Thyroid gland (tissue), 4 donors: ENCODE data around the gene CTNS. TPM values are rescaled to one million over a fixed set of nuclear protein-coding genes. Genes with fewer than 3 reads are reported as not detected.
A peak's percentile ranks its signal among the peaks of the same experiment; 100 is the strongest.

Experiments
- DNase-seq, 2 donors: peaks; one replicate each; pipeline ENCODE4 v3.0.0-alpha.2; 2019
- H3K27ac ChIP-seq, 3 donors: fragments of 200-600 bp; sonication (generic); 1 replicate in 2 of 3; 2 replicates in 1 of 3; pipeline ENCODE4 v1.5.1; 2016 to 2019; ENCODE audit warnings: mild to moderate bottlenecking in 1 of 3, moderate library complexity in 1 of 3
- H3K27me3 ChIP-seq: fragments of 200-600 bp; sonication (generic); one replicate; pipeline ENCODE4 v1.5.1; 2019
- H3K36me3 ChIP-seq, 2 donors: fragments of 200-600 bp; sonication (generic); one replicate each; pipeline ENCODE4 v1.5.1; 2016 to 2019
- H3K4me1 ChIP-seq, 2 donors: fragments of 200-600 bp; sonication (generic); one replicate each; pipeline ENCODE4 v1.5.1; 2017 to 2019
- H3K4me3 ChIP-seq, 3 donors: fragments of 200-600 bp; sonication (generic); replicated peaks in 1 of 3; 1 replicate in 2 of 3; 2 replicates in 1 of 3; pipeline ENCODE4 v1.5.1; 2016; ENCODE audit warnings: mild to moderate bottlenecking in 1 of 3
- H3K9me3 ChIP-seq: fragments of 200-600 bp; sonication (generic); one replicate; pipeline ENCODE4 v1.5.1; 2017
- CTCF ChIP-seq, 6 experiments: fragments of 200-600 bp in 3 of 6; fragments of 450-650 bp in 3 of 6; sonication (generic) in 3 of 6; IDR thresholded peaks; one replicate each; pipeline ENCODE4 v1.5.1; 2016 to 2019; ENCODE audit warnings: antibody characterized with exemption in 6 of 6, mild to moderate bottlenecking in 2 of 6, inconsistent platforms in 1 of 6, moderate library complexity in 1 of 6
- POLR2A ChIP-seq, 2 donors: fragments of 450-650 bp; IDR thresholded peaks; one replicate each; pipeline ENCODE4 v1.6.1; 2017; ENCODE audit warnings: antibody characterized with exemption in 2 of 2, mild to moderate bottlenecking in 2 of 2, moderate library complexity in 1 of 2
- WGBS, 2 donors: methylation state at CpG; one replicate each; pipeline ENCODE4 v1.1.5; 2017; 5-methylcytosine and 5-hydroxymethylcytosine counted together
- intact Hi-C: fragments of 100-400 bp; cut with DNase I; formaldehyde crosslinking; loops from one replicate; pipeline ENCODE4 v1.15.1; 2023
- total RNA-seq, 4 donors: library from RNA; depleted of rRNA; stranded (reverse); fragments of >200 nt; gene quantifications; one replicate each; pipeline ENCODE4 v1.2.3, GENCODE V29; 2016

CTNS gene
- 10 to 100 TPM; 21.4 to 36.6 (median 28.6) TPM for total RNA-seq

DNA sequence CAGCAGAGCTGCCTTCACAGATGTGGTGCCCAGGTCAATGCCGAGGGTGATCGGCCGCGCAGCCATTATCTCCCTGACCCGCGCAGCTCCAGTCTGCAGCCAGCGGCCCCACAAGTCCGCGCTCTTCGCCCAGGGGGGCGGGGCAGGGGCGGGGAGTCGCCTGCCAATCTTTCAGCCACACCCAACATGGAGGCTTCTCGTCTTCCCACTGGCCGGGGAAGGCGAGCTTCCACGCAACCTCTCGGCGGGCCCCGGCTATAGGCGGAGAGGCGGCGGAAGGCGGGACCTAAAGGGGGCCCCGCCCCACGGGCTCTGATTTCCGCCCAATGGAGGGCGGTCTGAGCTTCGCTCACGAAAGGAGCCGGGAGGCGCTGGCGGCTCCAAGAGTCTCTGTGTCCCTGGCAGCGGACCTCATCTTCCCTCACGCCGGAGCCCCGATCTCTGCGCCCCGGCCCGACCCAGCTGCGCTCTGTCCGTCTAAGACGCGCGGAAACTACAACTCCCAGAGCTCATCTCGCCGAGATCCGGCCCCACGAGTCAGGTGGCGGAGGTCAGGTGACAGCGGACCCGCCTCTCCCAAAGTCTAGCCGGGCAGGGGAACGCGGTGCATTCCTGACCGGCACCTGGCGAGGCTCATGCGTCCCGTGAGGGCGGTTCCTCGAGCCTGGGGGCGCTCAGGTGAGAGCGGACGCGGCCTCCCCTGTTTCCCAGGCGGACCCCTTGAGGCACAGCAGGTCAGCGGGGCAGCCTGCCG, at the start of gene CTNS, which contains the start of gene SHPK:
Gene CTNS (plus strand): TSS at position 607 of the 754 bp plus-strand sequence. CDS start 3,447 bp downstream, outside the sequence.
Gene SHPK (minus strand): TSS at position 97 of the 754 bp plus-strand sequence. CDS start 31 bp downstream, at position 66.
- Histone ChIP-seq H3K4me1 (peaks cover 7 to 8% of the 10 kb centered on the region in 2 donors), H3K4me3 (peak within 1 kb of the TSS; percentile 60 to 99 (median 95)), H3K36me3 (no peaks in the 10 kb centered on the region), H3K9me3 (no peaks in the 10 kb centered on the region), H3K27me3 (no peaks in the 10 kb centered on the region), H3K27ac (peak within 1 kb of the TSS; percentile 93 to 99 (median 98))
- intact Hi-C loops: no loop called here
- 1% methylated on average over 23 of the region's 68 CpGs; no CpG with 5 or more reads in 1 of the 2 donors for WGBS, 2 donors
- peak; percentile 97 for DNase-seq
- TF ChIP-seq POLR2A (IDR thresholded peaks at IDR 0.05) (peak in 1 of 2 donors; percentile 75), CTCF (IDR thresholded peaks at IDR 0.05) (no peak)

- no peaks in the 10 kb centered on the region for H3K9me3 ChIP-seq
- H3K4me1 ChIP-seq: no peaks in the 10 kb centered on the region
- no peaks in the 10 kb centered on the region for H3K27me3 ChIP-seq
- no peak overlapping the region for H3K27ac ChIP-seq
- DNase-seq: no peak
- 96 to 97% methylated on average over 16 to 22 of the region's 22 CpGs for WGBS, 2 donors
- H3K4me3 ChIP-seq: no peak overlapping the region
- no peak for TF ChIP-seq POLR2A (IDR thresholded peaks at IDR 0.05)
- no peak for TF ChIP-seq CTCF (IDR thresholded peaks at IDR 0.05)
- H3K36me3 ChIP-seq: peaks cover 12 to 17% of the 10 kb centered on the region in 2 donors
- intact Hi-C loops: no loop called here
Observed at GRCh38 chr17:3589784-3590183, 46.8 kb upstream of the CTNS start.

DNA sequence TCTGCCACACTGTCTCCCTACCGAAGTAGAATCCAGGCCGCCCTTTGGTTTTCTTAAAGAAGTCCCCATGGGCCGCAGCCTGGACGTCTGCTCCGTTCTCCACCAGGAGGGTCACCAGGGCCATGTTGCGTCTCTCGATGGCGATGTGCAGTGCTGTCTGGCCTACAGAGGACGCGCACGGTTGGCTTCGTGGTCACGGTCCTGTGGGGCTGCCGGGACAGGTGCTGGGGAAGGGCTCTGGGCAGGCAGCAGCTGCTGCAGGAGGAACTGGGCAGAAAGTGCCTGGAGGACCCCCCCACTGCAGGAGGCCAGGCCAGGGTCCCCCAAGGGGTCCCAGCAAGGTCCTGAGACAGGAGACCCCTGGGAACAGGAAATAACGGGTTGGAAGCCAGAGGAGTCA, 46.3 kb upstream of the CTNS start:
- TF ChIP-seq POLR2A (IDR thresholded peaks at IDR 0.05) (no peak), CTCF (IDR thresholded peaks at IDR 0.05) (no peak)
- DNase-seq: no peak
- Histone ChIP-seq H3K4me1 (no peaks in the 10 kb centered on the region), H3K9me3 (no peaks in the 10 kb centered on the region), H3K27me3 (no peaks in the 10 kb centered on the region), H3K4me3 (no peak overlapping the region), H3K27ac (no peak overlapping the region), H3K36me3 (peaks cover 12 to 17% of the 10 kb centered on the region in 2 donors)
- 88 to 92% methylated on average over 4 to 15 of the region's 15 CpGs for WGBS, 2 donors
- intact Hi-C loops: no loop called here

DNA sequence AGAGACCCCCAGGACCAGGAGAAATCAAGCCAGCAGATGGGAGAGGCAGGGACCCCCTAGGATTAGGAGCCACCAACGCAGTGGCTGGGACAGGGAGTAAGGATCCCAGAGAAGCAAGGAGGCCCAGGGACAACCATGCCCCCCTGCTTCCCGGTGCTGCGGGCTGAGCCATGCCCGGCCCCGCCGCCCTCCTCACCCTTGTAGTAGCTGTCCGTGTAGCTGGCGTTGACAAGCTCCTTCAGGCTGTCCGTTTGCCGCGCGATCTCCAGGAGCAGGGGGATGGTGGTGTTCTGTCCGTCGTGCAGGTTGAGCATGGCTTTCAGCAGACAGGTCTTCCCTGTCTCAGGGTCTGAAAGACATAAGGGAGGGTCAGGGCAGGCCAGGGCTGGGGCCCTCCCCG, 45.8 kb upstream of the CTNS start:
- Histone ChIP-seq H3K36me3 (peaks cover 9 to 17% of the 10 kb centered on the region in 2 donors), H3K4me3 (no peak overlapping the region), H3K4me1 (no peaks in the 10 kb centered on the region), H3K27ac (no peak overlapping the region), H3K9me3 (no peaks in the 10 kb centered on the region), H3K27me3 (no peaks in the 10 kb centered on the region)
- TF ChIP-seq POLR2A (IDR thresholded peaks at IDR 0.05) (no peak), CTCF (IDR thresholded peaks at IDR 0.05) (no peak)
- no peak for DNase-seq
- 69 to 85% methylated on average over 2 to 9 of the region's 15 CpGs for WGBS, 2 donors
- intact Hi-C loops: no loop called here

GRCh38 chr17:3592216-3592860, 44.2 kb upstream of the CTNS start:
- no peaks in the 10 kb centered on the region for H3K27me3 ChIP-seq
- intact Hi-C loops: no loop called here
- H3K4me1 ChIP-seq: no peaks in the 10 kb centered on the region
- H3K4me3 ChIP-seq: no peak overlapping the region
- H3K36me3 ChIP-seq: peaks cover 9 to 11% of the 10 kb centered on the region in 2 donors
- H3K9me3 ChIP-seq: no peaks in the 10 kb centered on the region
- 92 to 100% methylated on average over 2 to 10 of the region's 15 CpGs for WGBS, 2 donors
- no peak overlapping the region for H3K27ac ChIP-seq
- DNase-seq: no peak
- no peak for TF ChIP-seq POLR2A (IDR thresholded peaks at IDR 0.05)
